Naive thymus-derived CD4-positive, alpha-beta T cell (primary cell): ENCODE results near the gene UBR3. TPM values are rescaled to one million over a fixed set of nuclear protein-coding genes. Genes with fewer than 3 reads are reported as not detected.
"Not testable (repeated sequence)": the region's sequence is repeated elsewhere in the genome, so short reads cannot be mapped to it uniquely, and the experiment has no call there.

Source experiments
- ATAC-seq: fragments of 150-1000 bp; cut with Tn5 transposase; 2 replicates; pipeline ENCODE4 v1.10.0; 2021; ENCODE audit warnings: mild to moderate bottlenecking, moderate library complexity
- CTCF ChIA-PET: fragments of 350-600 bp; sonication (Branson Sonifier 250); formaldehyde crosslinking; loops from one replicate; lab custom pipeline; 2021; ENCODE audit warnings: antibody characterized with exemption; lab: Charles Lee
- POLR2A ChIA-PET: fragments of 350-600 bp; sonication (Branson Sonifier 250); formaldehyde crosslinking; loops from one replicate; lab custom pipeline; 2021; ENCODE audit warnings: antibody characterized with exemption, inconsistent platforms; lab: Charles Lee
- DNase-seq, 9 donors: peaks; one replicate each; pipeline versions ENCODE4 v3.0.0 to v3.0.0-alpha.2; 2020 to 2022; ENCODE audit warnings: mixed read lengths in 1 of 9
- H3K27ac ChIP-seq: one replicate; pipeline ENCODE4 v1.7.0; 2013; ENCODE audit warnings: mild to moderate bottlenecking, low read depth, low read length, moderate library complexity
- H3K27me3 ChIP-seq, 2 donors: one replicate each; pipeline ENCODE4 v1.7.0; 2013; ENCODE audit warnings: low read length in 2 of 2, mild to moderate bottlenecking in 2 of 2, moderate library complexity in 2 of 2; ENCODE audit not compliant: control insufficient read depth in 2 of 2, insufficient read depth in 2 of 2
- H3K36me3 ChIP-seq, 3 experiments: 1 replicate in 2 of 3; 2 replicates in 1 of 3; pipeline ENCODE4 v1.7.0; 2013; ENCODE audit warnings: low read length in 3 of 3, mild to moderate bottlenecking in 3 of 3, moderate library complexity in 1 of 3; ENCODE audit not compliant: insufficient read depth in 3 of 3, control insufficient read depth in 2 of 3
- H3K4me1 ChIP-seq, 2 donors: one replicate each; pipeline ENCODE4 v1.7.0; 2013; ENCODE audit warnings: low read length in 2 of 2, mild to moderate bottlenecking in 2 of 2, moderate library complexity in 1 of 2; ENCODE audit not compliant: control insufficient read depth in 2 of 2, insufficient read depth in 2 of 2
- H3K4me3 ChIP-seq: 2 replicates; pipeline ENCODE4 v1.7.0; 2013; ENCODE audit warnings: mild to moderate bottlenecking, low read length
- H3K9me3 ChIP-seq, 3 experiments: 1 replicate in 2 of 3; 2 replicates in 1 of 3; pipeline ENCODE4 v1.7.0; 2013; ENCODE audit warnings: low read length in 3 of 3; ENCODE audit not compliant: control insufficient read depth in 2 of 3
- H3K27ac Mint-ChIP-seq, 9 donors: one replicate each; pipeline ENCODE4 v1.8.0; 2020 to 2022; ENCODE audit warnings: mixed read lengths in 9 of 9, mild to moderate bottlenecking in 8 of 9, moderate library complexity in 5 of 9, inconsistent platforms in 2 of 9
- H3K27me3 Mint-ChIP-seq, 5 donors: one replicate each; pipeline ENCODE4 v1.8.0; 2021 to 2022; ENCODE audit warnings: mixed read lengths in 5 of 5, mild to moderate bottlenecking in 1 of 5
- H3K36me3 Mint-ChIP-seq, 5 donors: one replicate each; pipeline ENCODE4 v1.8.0; 2020 to 2022; ENCODE audit warnings: mixed read lengths in 5 of 5, mild to moderate bottlenecking in 3 of 5, inconsistent platforms in 1 of 5
- H3K4me1 Mint-ChIP-seq, 7 donors: one replicate each; pipeline ENCODE4 v1.8.0; 2020 to 2022; ENCODE audit warnings: mixed read lengths in 7 of 7, mild to moderate bottlenecking in 3 of 7, inconsistent platforms in 1 of 7
- H3K4me3 Mint-ChIP-seq, 10 donors: one replicate each; pipeline ENCODE4 v1.8.0; 2020 to 2022; ENCODE audit warnings: mild to moderate bottlenecking in 10 of 10, mixed read lengths in 10 of 10, moderate library complexity in 6 of 10, inconsistent platforms in 2 of 10
- H3K9me3 Mint-ChIP-seq, 11 donors: one replicate each; pipeline ENCODE4 v1.8.0; 2020 to 2022; ENCODE audit warnings: mixed read lengths in 11 of 11, mild to moderate bottlenecking in 4 of 11, inconsistent platforms in 1 of 11, moderate library complexity in 1 of 11
- intact Hi-C, 2 donors: fragments of 100-400 bp; cut with micrococcal nuclease; formaldehyde crosslinking; loops; one replicate each; pipeline ENCODE4 v1.15.1; 2023
- polyA plus RNA-seq, 2 donors: library from polyadenylated mRNA; unstranded; fragments of 300-500 nt; fragmentation: Illumina TruSeq; gene quantifications; one replicate each; pipeline ENCODE4 v1.2.3, GENCODE V29; 2021
- total RNA-seq, 6 experiments: library from RNA in 5 of 6; stranded (reverse) in 5 of 6; gene quantifications; 1 replicate in 5 of 6; 2 replicates in 1 of 6; pipeline ENCODE4 v1.2.3 and lab custom pipeline; 2021 to 2026

Gene UBR3
- total and polyA plus RNA-seq, 7 experiments from 2014 or later = 7.7 to 48.2 (median 39.0) TPM

- H3K27me3 Mint-ChIP-seq = no peaks in the 10 kb centered on the region
- CTCF ChIA-PET = no interaction called here
- H3K36me3 Mint-ChIP-seq = peaks cover 6 to 37% (median 13%) of the 10 kb centered on the region in 5 donors
- Histone ChIP-seq H3K4me3 (no peak overlapping the region), H3K4me1 (no peaks in the 10 kb centered on the region), H3K27me3 (no peaks in the 10 kb centered on the region), H3K27ac (peak overlapping the region; percentile 35), H3K9me3 (no peaks in the 10 kb centered on the region), H3K36me3 (peaks cover 0 to 6% (median 0%) of the 10 kb centered on the region in 3 experiments)
- peak overlapping the region in 2 of 9 donors; percentile 28 to 42 for H3K27ac Mint-ChIP-seq
- POLR2A ChIA-PET = no interaction called here
- H3K4me1 Mint-ChIP-seq = peaks cover 6 to 81% (median 69%) of the 10 kb centered on the region in 7 donors
- no peak overlapping the region for H3K4me3 Mint-ChIP-seq
- peaks cover 0 to 3% (median 0%) of the 10 kb centered on the region in 11 donors for H3K9me3 Mint-ChIP-seq
- DNase-seq (no peak), ATAC-seq (no peak)
- intact Hi-C loops = no loop called here
Observed at GRCh38 chr2:169840747-169841142, 13.5 kb downstream of the UBR3 start.

GRCh38 chr2:169841625-169842024 is 14.4 kb downstream of the UBR3 start:
- H3K4me3 Mint-ChIP-seq, H3K4me3 ChIP-seq, H3K27me3 ChIP-seq, CTCF ChIA-PET, intact Hi-C loops, H3K27me3 Mint-ChIP-seq, ATAC-seq, H3K27ac Mint-ChIP-seq, H3K4me1 ChIP-seq, POLR2A ChIA-PET, H3K9me3 ChIP-seq, DNase-seq, H3K27ac ChIP-seq, H3K36me3 ChIP-seq, H3K9me3 Mint-ChIP-seq: not testable (repeated sequence)
- H3K4me1 Mint-ChIP-seq = peaks cover 6 to 81% (median 70%) of the 10 kb centered on the region in 7 donors
- H3K36me3 Mint-ChIP-seq = peaks cover 6 to 42% (median 13%) of the 10 kb centered on the region in 5 donors

- no peak overlapping the region for H3K4me3 Mint-ChIP-seq
- peaks cover 3 to 7% of the 10 kb centered on the region in 2 donors for H3K4me1 ChIP-seq
- DNase-seq (no peak), ATAC-seq (no peak)
- H3K27ac ChIP-seq = no peak overlapping the region
- intact Hi-C loops = no loop called here
- H3K27me3 Mint-ChIP-seq = no peaks in the 10 kb centered on the region
- CTCF ChIA-PET = interaction anchor here (0.9 kb wide), 1 partner anchor 20 kb away, joined by 3 read pairs; the partner anchor contains the start of gene METTL5
- H3K4me3 ChIP-seq = no peak overlapping the region
- H3K4me1 Mint-ChIP-seq = peaks cover 9 to 76% (median 69%) of the 10 kb centered on the region in 7 donors
- no peaks in the 10 kb centered on the region for H3K9me3 ChIP-seq
- H3K36me3 ChIP-seq = peaks cover 0 to 6% (median 0%) of the 10 kb centered on the region in 3 experiments
- no peaks in the 10 kb centered on the region for H3K27me3 ChIP-seq
- POLR2A ChIA-PET = no interaction called here
- H3K9me3 Mint-ChIP-seq = peaks cover 0 to 5% (median 0%) of the 10 kb centered on the region in 11 donors
- H3K36me3 Mint-ChIP-seq = peaks cover 6 to 49% (median 29%) of the 10 kb centered on the region in 5 donors
- peak overlapping the region in 2 of 9 donors; percentile 6 to 77 for H3K27ac Mint-ChIP-seq
Observed at GRCh38 chr2:169845016-169845415, 17.8 kb downstream of the UBR3 start.

GRCh38 chr2:169848959-169849693 is 21.9 kb downstream of the UBR3 start:
- peaks cover 0 to 50% (median 32%) of the 10 kb centered on the region in 5 donors for H3K36me3 Mint-ChIP-seq
- H3K4me3 Mint-ChIP-seq = peak overlapping the region in 3 of 10 donors; percentile 16 to 50 (median 22)

GRCh38 chr2:169849710-169850109 is 22.5 kb downstream of the UBR3 start:
- Histone ChIP-seq H3K36me3 (no peaks in the 10 kb centered on the region), H3K4me3 (no peak overlapping the region), H3K4me1 (peaks cover 3 to 8% of the 10 kb centered on the region in 2 donors), H3K9me3 (no peaks in the 10 kb centered on the region), H3K27me3 (no peaks in the 10 kb centered on the region), H3K27ac (no peak overlapping the region)
- H3K9me3 Mint-ChIP-seq = peaks cover 0 to 5% (median 0%) of the 10 kb centered on the region in 11 donors
- peaks cover 10 to 73% (median 60%) of the 10 kb centered on the region in 7 donors for H3K4me1 Mint-ChIP-seq
- ATAC-seq (no peak), DNase-seq (no peak)
- peak overlapping the region in 4 of 9 donors; percentile 19 to 63 (median 50) for H3K27ac Mint-ChIP-seq
- peak overlapping the region in 3 of 10 donors; percentile 20 to 50 (median 22) for H3K4me3 Mint-ChIP-seq
- peaks cover 0 to 46% (median 31%) of the 10 kb centered on the region in 5 donors for H3K36me3 Mint-ChIP-seq
- intact Hi-C loops = no loop called here
- ChIA-PET CTCF (no interaction called here), POLR2A (no interaction called here)
- H3K27me3 Mint-ChIP-seq = no peaks in the 10 kb centered on the region

More at GRCh38 chr2:169848959-169849693, 21.9 kb downstream of the UBR3 start:
- H3K9me3 Mint-ChIP-seq, DNase-seq, CTCF ChIA-PET, H3K9me3 ChIP-seq, H3K27ac ChIP-seq, H3K4me1 ChIP-seq, H3K36me3 ChIP-seq, H3K4me3 ChIP-seq, ATAC-seq, POLR2A ChIA-PET, H3K27me3 ChIP-seq, intact Hi-C loops, H3K27me3 Mint-ChIP-seq: not testable (repeated sequence)
- H3K27ac Mint-ChIP-seq = peak overlapping the region in 3 of 9 donors; percentile 19 to 63 (median 59)
- peaks cover 10 to 79% (median 65%) of the 10 kb centered on the region in 7 donors for H3K4me1 Mint-ChIP-seq

GRCh38 chr2:169853041-169853668 is 25.9 kb downstream of the UBR3 start:
- intact Hi-C loops = no loop called here
- no peaks in the 10 kb centered on the region for H3K27me3 ChIP-seq
- H3K4me3 ChIP-seq = no peak overlapping the region
- ChIA-PET CTCF (no interaction called here), POLR2A (no interaction called here)
- H3K9me3 ChIP-seq = no peaks in the 10 kb centered on the region
- no peak for DNase-seq
- Mint-ChIP-seq H3K4me3 (no peak overlapping the region), H3K9me3 (peaks cover 0 to 8% (median 1%) of the 10 kb centered on the region in 11 donors), H3K4me1 (peaks cover 10 to 42% (median 34%) of the 10 kb centered on the region in 7 donors), H3K36me3 (peaks cover 0 to 35% (median 26%) of the 10 kb centered on the region in 5 donors), H3K27ac (peak overlapping the region in 1 of 9 donors; percentile 62), H3K27me3 (no peaks in the 10 kb centered on the region)
- H3K27ac ChIP-seq = no peak overlapping the region
- no peaks in the 10 kb centered on the region for H3K36me3 ChIP-seq
- peaks cover 0 to 8% of the 10 kb centered on the region in 2 donors for H3K4me1 ChIP-seq
- ATAC-seq = no peak
